HepG2 (cell line): Measurements from ENCODE around the gene HEXD. TPM values are rescaled to one million over a fixed set of nuclear protein-coding genes. Genes with fewer than 3 reads are reported as not detected.

Experiments
- ATAC-seq: fragments of 200-7000 bp; cut with Tn5 transposase; 3 replicates; pipeline ENCODE4 v1.9.1; 2020; ENCODE audit warnings: mild to moderate bottlenecking, moderate library complexity
- BruUV-seq: library from RNA; stranded (reverse); fragments of 400-500 nt; replicated peaks from 2 replicates; lab custom pipeline; 2021; lab: Mats Ljungman, UMichigan
- CTCF ChIA-PET: fragments of 300-600 bp; formaldehyde crosslinking; extraction: SDS; loops from one replicate; lab custom pipeline; 2021; ENCODE audit warnings: low total read pairs, inconsistent platforms, low intra/inter-chr PET ratio; lab: Yijun Ruan, JAX
- POLR2A ChIA-PET: fragments of 350-600 bp; sonication (Branson Sonifier 250); formaldehyde crosslinking; loops from one replicate; lab custom pipeline; 2020; ENCODE audit warnings: antibody characterized with exemption, inconsistent platforms; lab: Yijun Ruan, JAX
- DNase-seq: peaks from one replicate; pipeline ENCODE4 v3.0.0-alpha.2; 2015; ENCODE audit warnings: low spot score
- FAIRE-seq: peaks from 3 replicates; lab custom pipeline; 2011; peaks lifted over from hg19 to GRCh38; lab: Jason Lieb, UNC
- H2AFZ ChIP-seq: one replicate; pipeline ENCODE4 v1.6.1; 2011; ENCODE audit warnings: low read length, inconsistent platforms
- H3K27ac ChIP-seq: fragments of 300-600 bp; 3 replicates; pipeline ENCODE4 v1.8.0; 2011; ENCODE audit warnings: mixed run types, mild to moderate bottlenecking, mixed read lengths, low read length, inconsistent platforms; ENCODE audit not compliant: insufficient read depth; ENCODE audit errors: extremely low read length
- H3K27me3 ChIP-seq, 2 experiments: fragments of 200-600 bp in 1 of 2; 2 replicates in 1 of 2; 3 replicates in 1 of 2; pipeline versions ENCODE4 v1.6.0 to v1.8.0; 2011; ENCODE audit warnings: low read length in 2 of 2, mild to moderate bottlenecking in 2 of 2, moderate library complexity in 2 of 2, inconsistent platforms in 1 of 2; ENCODE audit not compliant: insufficient read depth in 2 of 2, control insufficient read depth in 1 of 2
- H3K36me3 ChIP-seq, 2 experiments: fragments of 200-600 bp in 1 of 2; replicated peaks in 1 of 2; 2 replicates in 1 of 2; 3 replicates in 1 of 2; pipeline versions ENCODE4 v1.5.1 to v1.8.0; 2011; ENCODE audit warnings: low read length in 2 of 2, inconsistent platforms in 1 of 2; ENCODE audit not compliant: insufficient read depth in 2 of 2, control insufficient read depth in 1 of 2
- H3K4me1 ChIP-seq: 2 replicates; pipeline ENCODE4 v1.5.1; 2012; ENCODE audit warnings: low read length, inconsistent platforms; ENCODE audit not compliant: insufficient read depth
- H3K4me2 ChIP-seq: 2 replicates; pipeline ENCODE4 v1.6.0; 2011; ENCODE audit warnings: low read depth, low read length, inconsistent platforms
- H3K4me3 ChIP-seq, 3 experiments: fragments of 200-600 bp in 1 of 3; sonication (generic), shearing (Covaris generic) in 1 of 3; replicated peaks in 1 of 3; 2 replicates each; pipeline ENCODE4 v1.5.1; 2011 to 2016; ENCODE audit warnings: low read length in 3 of 3, inconsistent platforms in 2 of 3, low read depth in 2 of 3, mild to moderate bottlenecking in 2 of 3, control low read depth in 1 of 3, mixed read lengths in 1 of 3; ENCODE audit not compliant: insufficient read depth in 1 of 3
- H3K79me2 ChIP-seq: one replicate; pipeline ENCODE4 v1.6.1; 2011; ENCODE audit warnings: low read length, inconsistent platforms; ENCODE audit not compliant: insufficient read depth
- H3K9ac ChIP-seq: 2 replicates; pipeline ENCODE4 v1.6.0; 2011; ENCODE audit warnings: mild to moderate bottlenecking, low read depth, low read length, inconsistent platforms; ENCODE audit not compliant: insufficient read depth
- H3K9me3 ChIP-seq: 2 replicates; pipeline ENCODE4 v1.5.1; 2012; ENCODE audit warnings: mild to moderate bottlenecking, low read length
- H4K20me1 ChIP-seq: 2 replicates; pipeline ENCODE4 v1.6.0; 2011; ENCODE audit warnings: inconsistent platforms, mild to moderate bottlenecking, low read length, moderate library complexity; ENCODE audit not compliant: insufficient read depth
- DPF2 ChIP-seq: sonication (generic); formaldehyde crosslinking; IDR thresholded peaks from 2 replicates; pipeline ENCODE4 v1.4.0; 2020; ENCODE audit warnings: mild to moderate bottlenecking, low read depth, missing genetic modification reagents, borderline replicate concordance
- EED ChIP-seq: sonication (generic); formaldehyde crosslinking; IDR thresholded peaks from 2 replicates; pipeline ENCODE4 v1.5.0; 2020; ENCODE audit warnings: mild to moderate bottlenecking, missing genetic modification reagents
- KLF6 ChIP-seq: IDR thresholded peaks from 2 replicates; pipeline ENCODE4 v1.8.0; 2016; ENCODE audit warnings: missing biosample characterization, missing genetic modification reagents
- MED13 ChIP-seq: sonication (generic); formaldehyde crosslinking; IDR thresholded peaks from 2 replicates; pipeline ENCODE4 v1.5.0; 2020; ENCODE audit warnings: missing genetic modification reagents
- MEIS1 ChIP-seq: sonication (generic); formaldehyde crosslinking; IDR thresholded peaks from 2 replicates; pipeline ENCODE4 v1.9.0; 2021; ENCODE audit warnings: mild to moderate bottlenecking, missing genetic modification reagents, moderate library complexity, borderline replicate concordance
- MXD4 ChIP-seq: IDR thresholded peaks from 2 replicates; pipeline ENCODE4 v1.6.1; 2016; ENCODE audit warnings: mild to moderate bottlenecking, missing biosample characterization, missing genetic modification reagents
- PAF1 ChIP-seq: IDR thresholded peaks from 2 replicates; pipeline ENCODE4 v1.6.1; 2016; ENCODE audit warnings: missing genetic modification reagents, missing compliant biosample characterization
- TBX2 ChIP-seq: sonication (generic); formaldehyde crosslinking; IDR thresholded peaks from 2 replicates; pipeline ENCODE4 v1.5.0; 2020; ENCODE audit warnings: missing genetic modification reagents, mild to moderate bottlenecking, borderline replicate concordance
- ZBTB26 ChIP-seq: IDR thresholded peaks from 2 replicates; pipeline ENCODE4 v1.6.1; 2016; ENCODE audit warnings: missing compliant biosample characterization, missing genetic modification reagents, borderline replicate concordance
- ZNF550 ChIP-seq: sonication (generic); formaldehyde crosslinking; IDR thresholded peaks from 2 replicates; pipeline ENCODE4 v1.4.0; 2020; ENCODE audit warnings: mild to moderate bottlenecking, missing genetic modification reagents, borderline replicate concordance
- ZNF569 ChIP-seq: sonication (generic); formaldehyde crosslinking; IDR thresholded peaks from 2 replicates; pipeline ENCODE4 v1.5.0; 2020; ENCODE audit warnings: mild to moderate bottlenecking, missing genetic modification reagents, moderate library complexity, borderline replicate concordance
- WGBS: methylation state at CpG from one replicate; pipeline ENCODE4 v1.1.6; 2017; ENCODE audit warnings: low lambda C conversion rate; 5-methylcytosine and 5-hydroxymethylcytosine counted together
- in situ Hi-C: cut with HindIII; loops from 2 replicates; pipeline ENCODE4 v1.10.0; 2017; ENCODE audit warnings: low pct_unique_long_range_greater_than_20kb; ENCODE audit not compliant: extremely low pct_ligation_motif_present
- intact Hi-C: fragments of 100-400 bp; cut with micrococcal nuclease; formaldehyde crosslinking; loops from one replicate; pipeline ENCODE4 v1.10.0; 2022; ENCODE audit not compliant: unreplicated experiment
- polyA plus RNA-seq, 8 experiments: library from polyadenylated mRNA; depleted of rRNA in 3 of 8; stranded (reverse) in 7 of 8; unstranded in 1 of 8; fragments of >200 nt; fragmentation: Illumina TruSeq in 4 of 8; extraction: Trizol in 4 of 8; gene quantifications; 2 replicates each; pipeline versions ENCODE4 v1.2.1 to v1.2.3, GENCODE V29; 2011 to 2016; ENCODE audit warnings: low read depth in 4 of 8, missing spikeins in 1 of 8, mixed read lengths in 1 of 8; ENCODE audit not compliant: insufficient read depth in 1 of 8
- total RNA-seq, 5 experiments: library from RNA; depleted of rRNA; stranded (reverse); fragments of >200 nt; fragmentation: Illumina TruSeq; extraction: Trizol; gene quantifications; 2 replicates each; pipeline ENCODE4 v1.2.3, GENCODE V29; 2016; ENCODE audit warnings: low read depth in 1 of 5
- TF ChIP-seq, protein P1 (sequence below): sonication (generic); formaldehyde crosslinking; IDR thresholded peaks from 2 replicates; pipeline ENCODE4 v1.9.0; 2022; ENCODE audit warnings: missing genetic modification reagents, mild to moderate bottlenecking, borderline replicate concordance
- TF ChIP-seq, protein P2 (sequence below): IDR thresholded peaks from 2 replicates; pipeline ENCODE4 v1.6.1; 2016

Gene HEXD
- total and polyA plus RNA-seq, 2 of the 13 experiments (the other 11 are each of a cell fraction or from before 2014, with no cell fraction given): 22.3 to 41.8 TPM

DNA sequence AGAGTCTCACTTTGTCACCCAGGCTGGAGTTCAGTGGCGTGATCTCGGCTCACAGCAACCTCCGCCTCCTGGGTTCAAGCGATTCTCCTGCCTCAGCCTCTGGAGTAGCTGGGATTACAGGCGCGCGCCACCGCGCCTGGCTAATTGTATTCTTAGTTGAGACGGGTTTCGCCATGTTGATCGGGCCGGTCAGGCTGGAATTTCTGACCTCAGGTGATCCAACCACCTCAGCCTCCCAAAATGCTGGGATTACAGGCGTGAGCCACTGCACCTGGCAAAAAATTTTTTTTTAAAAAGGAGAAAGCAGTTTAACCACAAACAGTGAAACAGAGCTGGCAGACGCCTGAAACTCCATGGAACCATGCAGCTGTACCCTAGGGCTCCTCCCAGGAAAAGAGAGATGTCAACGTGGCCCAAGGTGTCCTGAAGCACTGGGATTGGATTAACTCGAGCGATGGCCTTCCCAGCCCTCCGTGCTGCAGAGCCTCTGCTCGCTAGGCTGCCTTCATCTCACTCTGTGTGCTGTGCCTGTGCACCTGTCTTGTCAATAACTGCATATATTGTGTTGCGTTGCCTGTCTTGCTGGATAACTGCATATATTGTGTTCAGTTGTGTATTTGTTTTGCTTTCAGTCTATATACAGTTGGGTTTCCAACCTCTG, 71.8 kb downstream of the HEXD start:
- Histone ChIP-seq H3K4me1 (peaks cover 33% of the 10 kb centered on the region), H3K27ac (no peak overlapping the region), H3K4me2 (no peak overlapping the region)
- CTCF ChIA-PET: no interaction called here
- ATAC-seq: no peak
- no peak for TF ChIP-seq DPF2 (CRISPR knock-in tag)
- TF ChIP-seq, protein P1, sequence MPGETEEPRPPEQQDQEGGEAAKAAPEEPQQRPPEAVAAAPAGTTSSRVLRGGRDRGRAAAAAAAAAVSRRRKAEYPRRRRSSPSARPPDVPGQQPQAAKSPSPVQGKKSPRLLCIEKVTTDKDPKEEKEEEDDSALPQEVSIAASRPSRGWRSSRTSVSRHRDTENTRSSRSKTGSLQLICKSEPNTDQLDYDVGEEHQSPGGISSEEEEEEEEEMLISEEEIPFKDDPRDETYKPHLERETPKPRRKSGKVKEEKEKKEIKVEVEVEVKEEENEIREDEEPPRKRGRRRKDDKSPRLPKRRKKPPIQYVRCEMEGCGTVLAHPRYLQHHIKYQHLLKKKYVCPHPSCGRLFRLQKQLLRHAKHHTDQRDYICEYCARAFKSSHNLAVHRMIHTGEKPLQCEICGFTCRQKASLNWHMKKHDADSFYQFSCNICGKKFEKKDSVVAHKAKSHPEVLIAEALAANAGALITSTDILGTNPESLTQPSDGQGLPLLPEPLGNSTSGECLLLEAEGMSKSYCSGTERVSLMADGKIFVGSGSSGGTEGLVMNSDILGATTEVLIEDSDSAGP: no peak
- TF ChIP-seq TBX2 (CRISPR knock-in tag): no peak
- TF ChIP-seq MED13 (CRISPR knock-in tag): no peak
- TF ChIP-seq PAF1 (CRISPR knock-in tag): no peak
- no peak for TF ChIP-seq KLF6 (CRISPR knock-in tag)
- TF ChIP-seq, protein P2, sequence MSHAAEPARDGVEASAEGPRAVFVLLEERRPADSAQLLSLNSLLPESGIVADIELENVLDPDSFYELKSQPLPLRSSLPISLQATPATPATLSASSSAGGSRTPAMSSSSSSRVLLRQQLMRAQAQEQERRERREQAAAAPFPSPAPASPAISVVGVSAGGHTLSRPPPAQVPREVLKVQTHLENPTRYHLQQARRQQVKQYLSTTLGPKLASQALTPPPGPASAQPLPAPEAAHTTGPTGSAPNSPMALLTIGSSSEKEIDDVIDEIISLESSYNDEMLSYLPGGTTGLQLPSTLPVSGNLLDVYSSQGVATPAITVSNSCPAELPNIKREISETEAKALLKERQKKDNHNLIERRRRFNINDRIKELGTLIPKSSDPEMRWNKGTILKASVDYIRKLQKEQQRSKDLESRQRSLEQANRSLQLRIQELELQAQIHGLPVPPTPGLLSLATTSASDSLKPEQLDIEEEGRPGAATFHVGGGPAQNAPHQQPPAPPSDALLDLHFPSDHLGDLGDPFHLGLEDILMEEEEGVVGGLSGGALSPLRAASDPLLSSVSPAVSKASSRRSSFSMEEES: no peak
- no peak for TF ChIP-seq ZBTB26 (CRISPR knock-in tag)
- TF ChIP-seq EED (CRISPR knock-in tag): no peak
- TF ChIP-seq ZNF550 (CRISPR knock-in tag): no peak
- no peak for TF ChIP-seq MXD4 (CRISPR knock-in tag)
- no peak for TF ChIP-seq MEIS1
- no peak for TF ChIP-seq ZNF569
- TF ChIP-seq, all 625 proteins: peak for 0
- intact Hi-C loops (no loop called here), in situ Hi-C loops (no loop called here)
- Histone ChIP-seq H3K27me3 (no peaks in the 10 kb centered on the region), H3K9me3 (no peaks in the 10 kb centered on the region), H3K4me3 (no peak overlapping the region), H2AFZ (no peak overlapping the region), H3K79me2 (no peaks in the 10 kb centered on the region), H4K20me1 (no peaks in the 10 kb centered on the region), H3K36me3 (peaks cover 12 to 25% of the 10 kb centered on the region in 2 experiments), H3K9ac (no peak overlapping the region)
- no peak for FAIRE-seq
- BruUV-seq: no TSS peak
- no peak for DNase-seq
- WGBS: 95% methylated on average over 21 of the region's 21 CpGs
- POLR2A ChIA-PET: no interaction called here
